Cardiac fibroblast (primary cell): ENCODE measurements around the gene FSTL4.

Source experiments
- DNase-seq, 2 donors: peaks; one replicate each; pipeline versions ENCODE4 v3.0.0 to v3.0.0-alpha.2; 2010; ENCODE audit warnings: low read depth in 2 of 2
- H3K4me3 ChIP-seq, 2 donors: replicated peaks in 1 of 2; 1 replicate in 1 of 2; 2 replicates in 1 of 2; pipeline ENCODE4 v1.5.1; 2011; ENCODE audit warnings: low read depth in 2 of 2, low read length in 2 of 2, mild to moderate bottlenecking in 2 of 2, moderate library complexity in 1 of 2
- CTCF ChIP-seq: IDR thresholded peaks from one replicate; pipeline ENCODE4 v1.5.1; 2011; ENCODE audit warnings: low read depth, mild to moderate bottlenecking, low read length, inconsistent platforms

Gene FSTL4

GRCh38 chr5:133234911-133235310, 377.4 kb downstream of the FSTL4 start:
- H3K4me3 ChIP-seq = no peak overlapping the region
- TF ChIP-seq CTCF = no peak
- DNase-seq = no peak

- no peak overlapping the region for H3K4me3 ChIP-seq
- no peak for DNase-seq
- no peak for TF ChIP-seq CTCF
These were observed 378.1 kb downstream of the FSTL4 start for GRCh38 chr5:133234273-133234672.

- TF ChIP-seq CTCF = no peak
- DNase-seq = no peak
- no peak overlapping the region for H3K4me3 ChIP-seq
These were observed 378.7 kb downstream of the FSTL4 start for GRCh38 chr5:133233616-133234015.

- DNase-seq = no peak
- TF ChIP-seq CTCF = no peak
- no peak overlapping the region for H3K4me3 ChIP-seq
These were observed 379.4 kb downstream of the FSTL4 start for GRCh38 chr5:133232911-133233310.

- TF ChIP-seq CTCF = no peak
- no peak overlapping the region for H3K4me3 ChIP-seq
- DNase-seq = no peak
These were observed 379.9 kb downstream of the FSTL4 start for GRCh38 chr5:133232435-133232834.

- no peak for DNase-seq
- no peak for TF ChIP-seq CTCF
- H3K4me3 ChIP-seq = no peak overlapping the region
These were observed 380.3 kb downstream of the FSTL4 start for GRCh38 chr5:133232011-133232410.

GRCh38 chr5:133230823-133231578, 381.3 kb downstream of the FSTL4 start:
- no peak for DNase-seq

More at GRCh38 chr5:133230823-133231578, 381.3 kb downstream of the FSTL4 start:
- TF ChIP-seq CTCF = no peak
- no peak overlapping the region for H3K4me3 ChIP-seq
